A549 (cell line): ENCODE results near the gene LY86. TPM values are rescaled to one million over a fixed set of nuclear protein-coding genes. Genes with fewer than 3 reads are reported as not detected.

Experiments used
- ATAC-seq, 2 experiments: fragments of 200-7000 bp in 1 of 2; fragments of >200 bp in 1 of 2; cut with Nextera tagmentation in 1 of 2; cut with Tn5 transposase in 1 of 2; 3 replicates each; pipeline versions ENCODE4 v1.8.0 to v1.9.1; 2018 to 2020; ENCODE audit warnings: mild to moderate bottlenecking in 1 of 2, moderate library complexity in 1 of 2
- CTCF ChIA-PET: fragments of 300-600 bp; sonication (Branson Sonifier 250); formaldehyde crosslinking; extraction: SDS; loops from one replicate; lab custom pipeline; 2021; ENCODE audit warnings: antibody characterized with exemption, inconsistent platforms; lab: Yijun Ruan, JAX
- POLR2A ChIA-PET: fragments of 350-600 bp; formaldehyde crosslinking; extraction: SDS; loops from one replicate; lab custom pipeline; 2021; ENCODE audit warnings: antibody characterized with exemption, inconsistent platforms; lab: Yijun Ruan, JAX
- DNase-seq, 2 experiments: peaks; one replicate each; pipeline versions ENCODE4 v3.0.0 to v3.0.0-alpha.2; 2011 to 2016; ENCODE audit warnings: low read depth in 1 of 2, low spot score in 1 of 2
- FAIRE-seq: peaks from 2 replicates; lab custom pipeline; 2011; peaks lifted over from hg19 to GRCh38; lab: Jason Lieb, UNC
- H3K27ac ChIP-seq, 2 experiments: fragments of >200 bp; sonication (Bioruptor Twin); formaldehyde crosslinking; 3 replicates each; pipeline ENCODE4 v1.5.1; 2016 to 2017
- H3K4me1 ChIP-seq: fragments of >200 bp; sonication (Bioruptor Twin); formaldehyde crosslinking; 3 replicates; pipeline ENCODE4 v1.6.1; 2016
- H3K4me2 ChIP-seq: fragments of >200 bp; sonication (Bioruptor Twin); formaldehyde crosslinking; 3 replicates; pipeline ENCODE4 v1.6.1; 2016
- H3K4me3 ChIP-seq: fragments of >200 bp; sonication (Bioruptor Twin); formaldehyde crosslinking; 3 replicates; pipeline ENCODE4 v1.5.1; 2016
- H3K9me3 ChIP-seq: fragments of >200 bp; sonication (Bioruptor Twin); formaldehyde crosslinking; 3 replicates; pipeline ENCODE4 v1.6.1; 2016
- CEBPB ChIP-seq, 2 experiments: fragments of >200 bp in 1 of 2; sonication (Bioruptor Twin) in 1 of 2; formaldehyde crosslinking in 1 of 2; IDR thresholded peaks; 2 replicates each; pipeline ENCODE4 v1.6.1; 2012 to 2016
- EHF ChIP-seq: fragments of 250-450 bp; sonication (Bioruptor Pico); IDR thresholded peaks from 2 replicates; pipeline ENCODE4 v1.5.0; 2020; ENCODE audit warnings: mild to moderate bottlenecking
- EP300 ChIP-seq, 2 experiments: fragments of >200 bp; sonication (Bioruptor Twin); formaldehyde crosslinking; IDR thresholded peaks; 2 replicates in 1 of 2; 3 replicates in 1 of 2; pipeline ENCODE4 v1.6.1; 2016 to 2017
- FOSB ChIP-seq: fragments of 250-450 bp; sonication (Bioruptor Pico); IDR thresholded peaks from 2 replicates; pipeline ENCODE4 v1.5.0; 2020; ENCODE audit warnings: mild to moderate bottlenecking, moderate library complexity
- FOSL2 ChIP-seq, 2 experiments: fragments of 450-650 bp in 1 of 2; fragments of >200 bp in 1 of 2; sonication (Bioruptor Twin) in 1 of 2; formaldehyde crosslinking; IDR thresholded peaks; 2 replicates each; pipeline versions ENCODE4 v1.5.0 to v1.6.1; 2016 to 2020; ENCODE audit warnings: mild to moderate bottlenecking in 1 of 2, moderate library complexity in 1 of 2
- HDAC2 ChIP-seq: fragments of 200-600 bp; sonication (generic); IDR thresholded peaks from 2 replicates; pipeline ENCODE4 v1.6.1; 2016
- HOXB13 ChIP-seq: fragments of 250-450 bp; sonication (Bioruptor Pico); IDR thresholded peaks from 2 replicates; pipeline ENCODE4 v1.5.0; 2020; ENCODE audit warnings: low read depth, mild to moderate bottlenecking, moderate library complexity
- HOXB5 ChIP-seq: fragments of 250-450 bp; sonication (Bioruptor Pico); IDR thresholded peaks from 2 replicates; pipeline ENCODE4 v1.5.0; 2020; ENCODE audit warnings: mild to moderate bottlenecking, moderate library complexity
- JUN ChIP-seq, 2 experiments: fragments of >200 bp; sonication (Bioruptor Twin); formaldehyde crosslinking; IDR thresholded peaks; 2 replicates in 1 of 2; 3 replicates in 1 of 2; pipeline ENCODE4 v1.6.1; 2016 to 2017
- JUNB ChIP-seq: fragments of >200 bp; sonication (Bioruptor Twin); formaldehyde crosslinking; IDR thresholded peaks from 2 replicates; pipeline ENCODE4 v1.6.1; 2016
- KDM5A ChIP-seq: fragments of 200-600 bp; sonication (generic); IDR thresholded peaks from 2 replicates; pipeline ENCODE4 v1.6.1; 2016; ENCODE audit warnings: antibody characterized with exemption, mild to moderate bottlenecking
- PHF8 ChIP-seq: fragments of 200-600 bp; sonication (generic); IDR thresholded peaks from 2 replicates; pipeline ENCODE4 v1.6.1; 2016; ENCODE audit warnings: low read depth, mild to moderate bottlenecking, antibody characterized with exemption, moderate library complexity, borderline replicate concordance
- POLR2AphosphoS2 ChIP-seq: conservative IDR thresholded peaks from 2 replicates; pipeline ENCODE4 v1.6.1; 2012; ENCODE audit warnings: low read length, improper control_type of control experiment, inconsistent platforms
- RAD21 ChIP-seq, 2 experiments: fragments of >200 bp in 1 of 2; sonication (Bioruptor Twin) in 1 of 2; formaldehyde crosslinking in 1 of 2; IDR thresholded peaks in 1 of 2; conservative IDR thresholded peaks in 1 of 2; 2 replicates in 1 of 2; 3 replicates in 1 of 2; pipeline ENCODE4 v1.6.1; 2012 to 2018; ENCODE audit warnings: inconsistent platforms in 1 of 2
- RNF2 ChIP-seq: fragments of 200-600 bp; sonication (generic); IDR thresholded peaks from 2 replicates; pipeline ENCODE4 v1.6.1; 2016; ENCODE audit warnings: low read depth, mild to moderate bottlenecking, antibody characterized with exemption, moderate library complexity, borderline replicate concordance
- SMC3 ChIP-seq: fragments of >200 bp; sonication (Bioruptor Twin); formaldehyde crosslinking; IDR thresholded peaks from 3 replicates; pipeline ENCODE4 v1.6.1; 2018; ENCODE audit warnings: inconsistent platforms
- SREBF2 ChIP-seq: fragments of 450-650 bp; IDR thresholded peaks from 2 replicates; pipeline ENCODE4 v1.6.1; 2014; ENCODE audit warnings: mild to moderate bottlenecking, moderate library complexity
- TFCP2L1 ChIP-seq: fragments of 250-450 bp; sonication (Bioruptor Pico); IDR thresholded peaks from 2 replicates; pipeline ENCODE4 v1.5.0; 2021; ENCODE audit warnings: mild to moderate bottlenecking
- TP53 ChIP-seq: fragments of 250-450 bp; sonication (Bioruptor Pico); IDR thresholded peaks from 2 replicates; pipeline ENCODE4 v1.5.0; 2021; ENCODE audit warnings: mild to moderate bottlenecking, moderate library complexity
- ZNF302 ChIP-seq: fragments of 250-450 bp; sonication (Bioruptor Pico); IDR thresholded peaks from 2 replicates; pipeline ENCODE4 v1.9.0; 2021; ENCODE audit warnings: inconsistent platforms, mild to moderate bottlenecking, moderate library complexity
- WGBS: methylation state at CpG from one replicate; pipeline ENCODE4 v1.1.6; 2017; ENCODE audit errors: missing lambda C conversion rate; 5-methylcytosine and 5-hydroxymethylcytosine counted together
- polyA plus RNA-seq, 4 experiments: library from polyadenylated mRNA; depleted of rRNA in 3 of 4; stranded (reverse); fragments of >200 nt; fragmentation: RNase III in 1 of 4; extraction: RNeasy Plus Mini Kit Qiagen cat#74134 plus additional on column Dnase treatment in 1 of 4; gene quantifications; 2 replicates in 3 of 4; 3 replicates in 1 of 4; pipeline ENCODE4 v1.2.3, GENCODE V29; 2011 to 2017
- TF ChIP-seq, protein P1 (sequence below): fragments of >200 bp; sonication (Bioruptor Twin); formaldehyde crosslinking; IDR thresholded peaks from 3 replicates; pipeline ENCODE4 v1.5.1; 2016
- TF ChIP-seq, protein P2 (sequence below): IDR thresholded peaks from 2 replicates; pipeline ENCODE4 v1.6.1; 2012
- TF ChIP-seq, protein P3 (sequence below): IDR thresholded peaks from 2 replicates; pipeline ENCODE4 v1.6.1; 2012

The LY86 gene
- polyA plus RNA-seq, 2 of the 4 experiments (the other 2 are of a cell fraction), result not detected

DNA sequence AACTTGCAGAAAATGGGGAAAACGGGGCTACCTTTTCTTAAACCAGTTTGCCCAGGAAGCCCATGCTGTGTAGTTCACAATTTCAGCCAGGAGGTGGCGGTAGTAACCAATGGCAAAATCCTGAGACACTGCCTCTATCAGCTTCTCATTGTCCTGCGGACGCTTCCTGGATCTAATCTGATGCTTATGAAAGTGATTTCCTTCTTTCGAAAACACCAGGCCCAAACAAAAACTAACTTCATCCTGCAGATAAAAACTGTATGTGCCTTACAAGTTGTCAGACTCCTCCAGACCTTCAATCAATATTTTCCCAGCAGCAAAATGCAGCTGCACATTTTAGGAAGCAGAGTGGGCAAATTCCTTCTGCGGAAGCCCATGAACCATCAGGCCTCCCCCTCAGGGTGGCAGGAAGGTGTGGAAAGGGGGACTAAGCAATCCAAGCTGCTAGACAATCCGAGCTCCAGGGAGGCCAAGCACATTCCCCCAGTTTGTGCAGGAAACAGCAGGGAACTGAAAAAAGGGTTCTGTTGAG lies 88.5 kb downstream of the LY86 start:
- FAIRE-seq (no peak), ATAC-seq (peak; percentile 82 to 86; a peak in 5 of 6 replicates), DNase-seq (peak; percentile 43 to 68)
- H3K4me1 ChIP-seq, result peaks cover 14% of the 10 kb centered on the region
- H3K27ac ChIP-seq, result peak overlapping the region in 1 of 2 experiments; percentile 46; a peak in 1 of 6 replicates
- ChIA-PET CTCF (interaction anchor here (0.6 to 4.2 kb wide), 39 partner anchors 9 to 1589 kb away, joined by 3 to 19 read pairs (median 4); no protein-coding TSS in a partner anchor), POLR2A (interaction anchor here (0.6 to 0.8 kb wide), 2 partner anchors 10 to 430 kb away, joined by 3 to 8 read pairs; no protein-coding TSS in a partner anchor)
- H3K4me2 ChIP-seq, result peak overlapping the region; percentile 29; the same call in 2 of the 3 replicates
- H3K4me3 ChIP-seq, result no peak overlapping the region
- 13% methylated on average over 7 of the region's 7 CpGs for WGBS
- TF ChIP-seq FOSB (CRISPR knock-in tag) (no peak), RAD21 (conservative IDR thresholded peaks at IDR 0.05 in 1 of 2, IDR thresholded peaks at IDR 0.05 in 1 of 2) (peak; percentile 82 to 87), JUN (IDR thresholded peaks at IDR 0.05) (no peak), SMC3 (peak; percentile 70), TFCP2L1 (CRISPR knock-in tag) (no peak)
- TF ChIP-seq, protein P1, sequence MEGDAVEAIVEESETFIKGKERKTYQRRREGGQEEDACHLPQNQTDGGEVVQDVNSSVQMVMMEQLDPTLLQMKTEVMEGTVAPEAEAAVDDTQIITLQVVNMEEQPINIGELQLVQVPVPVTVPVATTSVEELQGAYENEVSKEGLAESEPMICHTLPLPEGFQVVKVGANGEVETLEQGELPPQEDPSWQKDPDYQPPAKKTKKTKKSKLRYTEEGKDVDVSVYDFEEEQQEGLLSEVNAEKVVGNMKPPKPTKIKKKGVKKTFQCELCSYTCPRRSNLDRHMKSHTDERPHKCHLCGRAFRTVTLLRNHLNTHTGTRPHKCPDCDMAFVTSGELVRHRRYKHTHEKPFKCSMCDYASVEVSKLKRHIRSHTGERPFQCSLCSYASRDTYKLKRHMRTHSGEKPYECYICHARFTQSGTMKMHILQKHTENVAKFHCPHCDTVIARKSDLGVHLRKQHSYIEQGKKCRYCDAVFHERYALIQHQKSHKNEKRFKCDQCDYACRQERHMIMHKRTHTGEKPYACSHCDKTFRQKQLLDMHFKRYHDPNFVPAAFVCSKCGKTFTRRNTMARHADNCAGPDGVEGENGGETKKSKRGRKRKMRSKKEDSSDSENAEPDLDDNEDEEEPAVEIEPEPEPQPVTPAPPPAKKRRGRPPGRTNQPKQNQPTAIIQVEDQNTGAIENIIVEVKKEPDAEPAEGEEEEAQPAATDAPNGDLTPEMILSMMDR, result peak; percentile 69
- H3K9me3 ChIP-seq, result peaks cover 7% of the 10 kb centered on the region; the same call in 2 of the 3 replicates

GRCh38 chr6:6678185-6678671 lies 89.7 kb downstream of the LY86 start:
- DNase-seq (peak; percentile 32 to 74), ATAC-seq (peak; percentile 88), FAIRE-seq (no peak)
- POLR2A ChIA-PET, result no interaction called here
- no peak overlapping the region for H3K4me3 ChIP-seq
- WGBS, result 43% methylated on average over 12 of the region's 12 CpGs
- H3K4me2 ChIP-seq, result peak overlapping the region; percentile 29; the same call in 2 of the 3 replicates
- H3K4me1 ChIP-seq, result peaks cover 14% of the 10 kb centered on the region
- H3K9me3 ChIP-seq, result peaks cover 2% of the 10 kb centered on the region; the same call in 2 of the 3 replicates
- CTCF ChIA-PET, result interaction anchor here (0.9 to 2.8 kb wide), 9 partner anchors 10 to 564 kb away, joined by 3 to 18 read pairs (median 4); no protein-coding TSS in a partner anchor
- no peak overlapping the region for H3K27ac ChIP-seq
- TF ChIP-seq POLR2AphosphoS2 (no peak), FOSL2 (IDR thresholded peaks at IDR 0.05) (no peak), FOSL2 (CRISPR knock-in tag; IDR thresholded peaks at IDR 0.05) (peak; percentile 61)

- ATAC-seq (no peak), FAIRE-seq (no peak), DNase-seq (no peak)
- peaks cover 19% of the 10 kb centered on the region for H3K4me1 ChIP-seq
- H3K27ac ChIP-seq, result no peak overlapping the region
- ChIA-PET POLR2A (no interaction called here), CTCF (interaction anchor here (0.9 to 1.1 kb wide), 3 partner anchors 11 to 18 kb away, joined by 3 to 4 read pairs (median 3); no protein-coding TSS in a partner anchor)
- WGBS, result 85% methylated on average over 11 of the region's 11 CpGs
- H3K9me3 ChIP-seq, result no peaks in the 10 kb centered on the region
- H3K4me2 ChIP-seq, result peak overlapping the region; percentile 29; the same call in 1 of the 3 replicates
- H3K4me3 ChIP-seq, result no peak overlapping the region
- TF ChIP-seq, protein P2, sequence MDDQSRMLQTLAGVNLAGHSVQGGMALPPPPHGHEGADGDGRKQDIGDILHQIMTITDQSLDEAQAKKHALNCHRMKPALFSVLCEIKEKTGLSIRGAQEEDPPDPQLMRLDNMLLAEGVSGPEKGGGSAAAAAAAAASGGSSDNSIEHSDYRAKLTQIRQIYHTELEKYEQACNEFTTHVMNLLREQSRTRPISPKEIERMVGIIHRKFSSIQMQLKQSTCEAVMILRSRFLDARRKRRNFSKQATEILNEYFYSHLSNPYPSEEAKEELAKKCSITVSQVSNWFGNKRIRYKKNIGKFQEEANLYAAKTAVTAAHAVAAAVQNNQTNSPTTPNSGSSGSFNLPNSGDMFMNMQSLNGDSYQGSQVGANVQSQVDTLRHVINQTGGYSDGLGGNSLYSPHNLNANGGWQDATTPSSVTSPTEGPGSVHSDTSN, result no peak
- TF ChIP-seq HOXB5 (CRISPR knock-in tag) (no peak), CEBPB (IDR thresholded peaks at IDR 0.05) (no peak), HDAC2 (no peak), HOXB13 (CRISPR knock-in tag) (no peak), TFCP2L1 (CRISPR knock-in tag) (no peak), RAD21 (conservative IDR thresholded peaks at IDR 0.05 in 1 of 2, IDR thresholded peaks at IDR 0.05 in 1 of 2) (no peak)
Measured at GRCh38 chr6:6678811-6679210, 90.3 kb downstream of the LY86 start.

DNA sequence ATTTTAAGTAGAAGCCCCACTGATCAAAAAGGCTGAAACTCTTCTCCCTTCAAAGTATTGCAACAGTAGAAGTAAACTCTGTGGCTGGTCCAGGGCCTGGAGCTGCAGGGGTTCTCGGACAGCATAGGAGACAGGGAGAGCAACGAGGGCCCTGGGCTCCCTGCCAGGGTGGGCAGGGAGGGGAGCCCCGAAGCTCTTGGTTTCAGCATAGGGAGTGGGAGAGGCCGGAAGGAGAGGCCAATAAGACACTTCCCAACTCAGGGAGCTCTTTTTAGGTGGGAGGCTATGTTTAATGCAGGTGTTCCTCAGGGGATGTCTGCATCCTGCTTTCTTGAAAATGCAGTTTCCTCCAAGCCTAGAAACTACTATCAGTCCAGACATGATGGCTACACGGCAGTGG lies 91.1 kb downstream of the LY86 start:
- ATAC-seq, result no peak
- peaks cover 26% of the 10 kb centered on the region for H3K4me1 ChIP-seq
- CTCF ChIA-PET, result no interaction called here
- no peak overlapping the region for H3K4me3 ChIP-seq
- TF ChIP-seq EHF (CRISPR knock-in tag), result no peak
- TF ChIP-seq EP300 (IDR thresholded peaks at IDR 0.05), result no peak
- TF ChIP-seq SREBF2, result no peak
- no peak for TF ChIP-seq RNF2
- no peak for TF ChIP-seq ZNF302 (CRISPR knock-in tag)
- TF ChIP-seq KDM5A, result no peak
- no peak for TF ChIP-seq TP53 (CRISPR knock-in tag)
- TF ChIP-seq HDAC2, result no peak
- no peak for TF ChIP-seq PHF8
- no peak for TF ChIP-seq FOSB (CRISPR knock-in tag)
- TF ChIP-seq HOXB13 (CRISPR knock-in tag), result no peak
- no peak for TF ChIP-seq JUNB
- no peak for TF ChIP-seq RAD21 (conservative IDR thresholded peaks at IDR 0.05 in 1 of 2, IDR thresholded peaks at IDR 0.05 in 1 of 2)
- TF ChIP-seq, protein P3, sequence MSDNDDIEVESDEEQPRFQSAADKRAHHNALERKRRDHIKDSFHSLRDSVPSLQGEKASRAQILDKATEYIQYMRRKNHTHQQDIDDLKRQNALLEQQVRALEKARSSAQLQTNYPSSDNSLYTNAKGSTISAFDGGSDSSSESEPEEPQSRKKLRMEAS, result no peak
- H3K9me3 ChIP-seq, result no peaks in the 10 kb centered on the region
- DNase-seq, result no peak
- no peak overlapping the region for H3K4me2 ChIP-seq
- no peak overlapping the region for H3K27ac ChIP-seq
- WGBS, result 92% methylated on average over 3 of the region's 5 CpGs
- no peak for FAIRE-seq
- POLR2A ChIA-PET, result no interaction called here
